DND-41 (cell line): ENCODE results near the gene CD300A.

ENCODE experiments used
- ATAC-seq: fragments of 200-7000 bp; cut with Tn5 transposase; 3 replicates; pipeline ENCODE4 v1.9.1; 2021; ENCODE audit warnings: low read depth; ENCODE audit not compliant: insufficient read depth
- DNase-seq: peaks from one replicate; pipeline ENCODE4 v3.0.0-alpha.2; 2020
- H2AFZ ChIP-seq: 2 replicates; pipeline ENCODE4 v1.6.0; 2012; ENCODE audit warnings: low read depth, low read length
- H3K27ac ChIP-seq: 2 replicates; pipeline ENCODE4 v1.5.1; 2012; ENCODE audit warnings: low read length, inconsistent platforms
- H3K27me3 ChIP-seq: fragments of 200-600 bp; sonication (generic); 2 replicates; pipeline ENCODE4 v1.6.0; 2012; ENCODE audit warnings: low read length, mild to moderate bottlenecking, inconsistent platforms; ENCODE audit not compliant: insufficient read depth, poor library complexity
- H3K36me3 ChIP-seq: 2 replicates; pipeline ENCODE4 v1.5.1; 2012; ENCODE audit warnings: low read length, inconsistent platforms; ENCODE audit not compliant: insufficient read depth
- H3K4me1 ChIP-seq: 2 replicates; pipeline ENCODE4 v1.5.1; 2012; ENCODE audit warnings: mild to moderate bottlenecking, low read length; ENCODE audit not compliant: insufficient read depth
- H3K4me2 ChIP-seq: 2 replicates; pipeline ENCODE4 v1.6.0; 2012; ENCODE audit warnings: mild to moderate bottlenecking, moderate library complexity, low read length, inconsistent platforms; ENCODE audit not compliant: insufficient read depth
- H3K4me3 ChIP-seq, 2 experiments: fragments of 200-600 bp in 1 of 2; shearing (Covaris generic) in 1 of 2; 2 replicates each; pipeline ENCODE4 v1.5.1; 2012 to 2016; ENCODE audit warnings: inconsistent platforms in 2 of 2, low read length in 2 of 2, mild to moderate bottlenecking in 2 of 2, low read depth in 1 of 2, moderate library complexity in 1 of 2
- H3K79me2 ChIP-seq: 2 replicates; pipeline ENCODE4 v1.6.0; 2012; ENCODE audit warnings: low read length, inconsistent platforms; ENCODE audit not compliant: insufficient read depth
- H3K9ac ChIP-seq: 2 replicates; pipeline ENCODE4 v1.6.0; 2012; ENCODE audit warnings: low read depth, mild to moderate bottlenecking, inconsistent platforms, low read length, moderate library complexity
- H3K9me3 ChIP-seq: 2 replicates; pipeline ENCODE4 v1.5.1; 2012; ENCODE audit warnings: low read length, moderate library complexity, mild to moderate bottlenecking, inconsistent platforms; ENCODE audit not compliant: insufficient read depth, severe bottlenecking
- H4K20me1 ChIP-seq: 2 replicates; pipeline ENCODE4 v1.6.0; 2012; ENCODE audit warnings: low read length; ENCODE audit not compliant: insufficient read depth
- CTCF ChIP-seq: IDR thresholded peaks from 2 replicates; pipeline ENCODE4 v1.5.1; 2012; ENCODE audit warnings: borderline replicate concordance, low read length, moderate library complexity, mild to moderate bottlenecking; ENCODE audit not compliant: poor library complexity, severe bottlenecking; ENCODE audit errors: extremely low read depth
- EZH2 ChIP-seq: IDR thresholded peaks from 3 replicates; pipeline ENCODE4 v1.6.1; 2012; ENCODE audit warnings: borderline replicate concordance, low read depth, mild to moderate bottlenecking, moderate library complexity, low read length, inconsistent platforms; ENCODE audit not compliant: severe bottlenecking

The CD300A gene

GRCh38 chr17:74508156-74508555 lies 41.7 kb downstream of the CD300A start:
- no peak overlapping the region for H2AFZ ChIP-seq
- TF ChIP-seq CTCF, result no peak
- no peak for TF ChIP-seq EZH2
- no peaks in the 10 kb centered on the region for H3K9me3 ChIP-seq
- H3K27me3 ChIP-seq, result peaks cover 12% of the 10 kb centered on the region
- H3K9ac ChIP-seq, result no peak overlapping the region
- no peaks in the 10 kb centered on the region for H4K20me1 ChIP-seq
- no peak for DNase-seq
- H3K4me2 ChIP-seq, result no peak overlapping the region
- no peaks in the 10 kb centered on the region for H3K36me3 ChIP-seq
- no peaks in the 10 kb centered on the region for H3K4me1 ChIP-seq
- no peak for ATAC-seq
- H3K4me3 ChIP-seq, result no peak overlapping the region
- H3K27ac ChIP-seq, result no peak overlapping the region
- no peaks in the 10 kb centered on the region for H3K79me2 ChIP-seq

DNA sequence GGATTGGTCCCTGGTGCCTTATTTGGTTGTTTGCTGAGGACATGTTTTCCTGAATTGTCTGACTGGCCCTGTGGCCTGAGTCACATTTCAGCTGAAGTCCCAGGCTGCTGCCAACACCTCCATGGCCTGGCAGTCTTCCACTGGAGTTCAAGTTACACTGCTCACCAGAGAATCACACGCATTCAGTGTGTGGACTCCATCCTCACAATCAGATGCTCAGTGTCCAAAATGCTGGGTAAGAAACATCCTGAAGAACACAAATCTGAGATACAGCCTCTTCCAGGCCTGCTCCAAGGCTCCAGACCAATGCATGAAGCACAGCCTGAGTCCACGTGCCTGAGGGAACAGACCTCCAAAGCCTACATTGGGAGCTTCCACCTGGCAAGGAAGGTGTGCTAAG lies 45.6 kb downstream of the CD300A start:
- no peaks in the 10 kb centered on the region for H3K4me1 ChIP-seq
- ATAC-seq, result no peak
- H3K27ac ChIP-seq, result no peak overlapping the region
- TF ChIP-seq EZH2 (no peak), CTCF (no peak)
- no peak overlapping the region for H3K4me2 ChIP-seq
- no peak overlapping the region for H3K4me3 ChIP-seq
- no peaks in the 10 kb centered on the region for H3K27me3 ChIP-seq
- no peaks in the 10 kb centered on the region for H3K36me3 ChIP-seq
- H4K20me1 ChIP-seq, result no peaks in the 10 kb centered on the region
- H3K9ac ChIP-seq, result no peak overlapping the region
- H3K9me3 ChIP-seq, result peaks cover 15% of the 10 kb centered on the region
- H3K79me2 ChIP-seq, result no peaks in the 10 kb centered on the region
- DNase-seq, result no peak
- H2AFZ ChIP-seq, result no peak overlapping the region

- H3K4me3 ChIP-seq, result no peak overlapping the region
- DNase-seq (no peak), ATAC-seq (no peak)
- no peak overlapping the region for H3K9ac ChIP-seq
- H2AFZ ChIP-seq, result no peak overlapping the region
- no peaks in the 10 kb centered on the region for H3K79me2 ChIP-seq
- H3K27ac ChIP-seq, result no peak overlapping the region
- no peaks in the 10 kb centered on the region for H3K36me3 ChIP-seq
- H3K4me2 ChIP-seq, result no peak overlapping the region
- H3K4me1 ChIP-seq, result no peaks in the 10 kb centered on the region
- H3K9me3 ChIP-seq, result peaks cover 15% of the 10 kb centered on the region
- no peaks in the 10 kb centered on the region for H3K27me3 ChIP-seq
- TF ChIP-seq EZH2, result no peak
- no peak for TF ChIP-seq CTCF
- no peaks in the 10 kb centered on the region for H4K20me1 ChIP-seq
Measured at GRCh38 chr17:74512624-74513091, 46.2 kb downstream of the CD300A start.
